ENCODE results near the gene SERTAD2. TPM values are rescaled to one million over a fixed set of nuclear protein-coding genes. Genes with fewer than 3 reads are reported as not detected.

The SERTAD2 gene
- total and polyA plus RNA-seq, 2 donors (not counting 3 experiments of a cell fraction or from before 2014, with no cell fraction given): 5.5 to 11.2 TPM

DNA sequence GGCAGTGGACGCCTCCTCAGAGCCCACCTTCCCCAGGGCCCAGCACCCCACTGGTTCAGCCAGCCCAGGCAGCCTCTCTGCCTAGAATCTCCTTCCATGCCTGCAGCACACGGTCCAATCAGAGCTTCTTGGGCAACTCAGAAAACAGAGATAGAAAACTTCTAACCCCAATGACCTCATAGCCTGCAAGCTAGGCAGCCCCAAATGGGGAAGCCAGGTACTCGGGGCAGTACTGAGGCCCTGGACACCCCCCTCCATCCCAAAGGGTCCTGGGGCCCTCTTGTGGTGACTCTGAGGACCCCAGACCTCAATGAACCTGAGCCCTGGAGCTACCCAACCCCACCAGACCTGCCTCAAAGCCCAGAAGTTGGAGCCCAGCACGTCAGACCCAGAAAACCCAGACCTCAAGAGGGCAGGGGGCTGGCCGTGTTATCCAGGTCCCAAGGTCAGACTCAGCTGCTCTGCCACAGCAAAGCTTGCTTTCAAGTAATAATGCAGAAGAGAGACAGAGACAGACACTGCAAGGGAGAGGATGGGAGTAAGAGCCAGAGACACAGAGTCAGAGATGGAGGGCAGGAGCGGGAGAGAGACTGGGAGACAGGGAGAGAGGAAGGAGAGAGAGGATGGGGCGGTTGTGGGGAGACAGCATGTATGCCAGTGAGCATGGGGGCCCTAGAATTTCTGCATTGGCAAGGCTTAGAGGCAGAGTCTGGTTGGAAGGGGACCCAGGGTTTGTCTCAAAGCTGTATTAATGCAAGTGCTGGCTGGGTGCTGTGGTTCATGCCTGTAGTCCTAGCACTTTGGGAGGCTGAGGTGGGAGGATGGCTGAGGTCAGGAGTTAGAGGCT lies 28.2 kb downstream of the SERTAD2 start:
- H3K9me1 ChIP-seq (replicated peaks; ENCODE audit: control insufficient read depth, extremely low read depth, insufficient read depth, low read length): no peaks in the 10 kb centered on the region
- no peak overlapping the region for H2AFZ ChIP-seq (ENCODE audit: low read depth, low read length)
- no peak for DNase-seq (ENCODE audit: low read depth, low spot score)
- H3K9ac ChIP-seq (replicated peaks; ENCODE audit: extremely low read depth, insufficient read depth, low read length): no peak overlapping the region
- no peaks in the 10 kb centered on the region for H3K27me3 ChIP-seq (ENCODE audit: control insufficient read depth in 2 of 2, insufficient read depth in 2 of 2, low read length in 2 of 2)
- H3K4me3 ChIP-seq (replicated peaks in 1 of 3; ENCODE audit: insufficient read depth in 1 of 3, low read depth in 1 of 3, low read length in 3 of 3): no peak overlapping the region
- no peaks in the 10 kb centered on the region for H3K9me3 ChIP-seq (replicated peaks; ENCODE audit: control insufficient read depth, insufficient read depth, low read length)
- no peak for TF ChIP-seq FOS (IDR thresholded peaks at IDR 0.05; ENCODE audit: borderline replicate concordance, insufficient read depth, low read length)
- no peak for TF ChIP-seq JUN (IDR thresholded peaks at IDR 0.05; ENCODE audit: borderline replicate concordance, insufficient read depth, insufficient read length, low read depth)
- TF ChIP-seq, protein P1, sequence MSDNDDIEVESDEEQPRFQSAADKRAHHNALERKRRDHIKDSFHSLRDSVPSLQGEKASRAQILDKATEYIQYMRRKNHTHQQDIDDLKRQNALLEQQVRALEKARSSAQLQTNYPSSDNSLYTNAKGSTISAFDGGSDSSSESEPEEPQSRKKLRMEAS (IDR thresholded peaks at IDR 0.05; ENCODE audit: insufficient read depth, insufficient read length): no peak
- TF ChIP-seq POLR2A (IDR thresholded peaks at IDR 0.05; ENCODE audit: low read depth, low read length): no peak
- no peak for TF ChIP-seq EZH2 (IDR thresholded peaks at IDR 0.05; ENCODE audit: borderline replicate concordance, low read depth, low read length, severe bottlenecking)
- no peak for TF ChIP-seq GATA2 (IDR thresholded peaks at IDR 0.05; ENCODE audit: insufficient read depth, insufficient read length, low read depth, low read length)
- BruUV-seq (replicated peaks): no TSS peak
- H3K4me2 ChIP-seq (ENCODE audit: insufficient read depth, low read length): no peak overlapping the region
- POLR2A ChIA-PET: no interaction called here
- dilution Hi-C loops (cut with MboI; ENCODE audit: extremely low pct_ligation_motif_present, low sequenced_read_pairs) (no loop called here), intact Hi-C loops (cut with micrococcal nuclease) (no loop called here)
- H3K36me3 ChIP-seq (ENCODE audit: control insufficient read depth in 2 of 2, extremely low read depth in 1 of 2, insufficient read depth in 2 of 2, low read length in 2 of 2): no peaks in the 10 kb centered on the region
- no peak overlapping the region for H3K27ac ChIP-seq (ENCODE audit: insufficient read depth, low read depth, low read length)
- H3K79me2 ChIP-seq (ENCODE audit: control insufficient read depth, insufficient read depth, low read length): no peaks in the 10 kb centered on the region
- no peaks in the 10 kb centered on the region for H4K20me1 ChIP-seq (replicated peaks; ENCODE audit: control insufficient read depth, extremely low read depth, insufficient read depth, low read length)
- no peak for FAIRE-seq
- no peaks in the 10 kb centered on the region for H3K4me1 ChIP-seq (ENCODE audit: control insufficient read depth, extremely low read depth, insufficient read depth, low read length)
- CTCF ChIA-PET: interaction anchor here (1.1 to 2.5 kb wide), 5 partner anchors 10 to 102 kb away, joined by 3 to 7 read pairs (median 4); partner anchors contain the start of gene AFTPH

DNA sequence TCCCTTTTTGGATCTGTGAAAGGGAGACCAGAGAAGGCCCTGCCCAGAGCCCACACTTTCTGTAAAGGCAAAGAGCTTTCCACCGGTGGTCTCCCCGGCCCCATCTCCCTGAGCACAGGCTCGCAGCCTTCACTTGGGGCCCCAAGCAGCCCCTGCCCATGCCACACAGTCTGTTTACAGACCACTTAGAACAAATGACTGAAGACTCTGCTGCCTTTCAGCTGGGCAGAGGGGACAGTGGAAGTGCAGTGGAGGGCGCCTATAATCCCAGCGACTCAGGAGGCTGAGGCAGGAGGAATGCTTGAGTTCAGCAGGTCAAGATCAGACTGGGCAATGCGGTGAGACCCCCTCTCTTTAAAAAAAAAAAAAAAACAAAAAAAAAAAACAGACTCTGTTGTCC lies 28.9 kb downstream of the SERTAD2 start:
- TF ChIP-seq JUN (IDR thresholded peaks at IDR 0.05; ENCODE audit: borderline replicate concordance, insufficient read depth, insufficient read length, low read depth): no peak
- no peak for TF ChIP-seq CTCF (IDR thresholded peaks at IDR 0.05; ENCODE audit: extremely low read depth in 1 of 2, insufficient read depth in 1 of 2, low read depth in 1 of 2, low read length in 2 of 2)
- no peak for TF ChIP-seq GATA2 (IDR thresholded peaks at IDR 0.05; ENCODE audit: insufficient read depth, insufficient read length, low read depth, low read length)
- no peak for TF ChIP-seq POLR2A (IDR thresholded peaks at IDR 0.05; ENCODE audit: low read depth, low read length)
- TF ChIP-seq, protein P1 (IDR thresholded peaks at IDR 0.05; ENCODE audit: insufficient read depth, insufficient read length): no peak
- no peak for TF ChIP-seq POLR2AphosphoS5 (IDR thresholded peaks at IDR 0.05; ENCODE audit: insufficient read depth, low read depth, low read length)
- no peak for TF ChIP-seq EZH2 (IDR thresholded peaks at IDR 0.05; ENCODE audit: borderline replicate concordance, low read depth, low read length, severe bottlenecking)
- no peak for TF ChIP-seq FOS (IDR thresholded peaks at IDR 0.05; ENCODE audit: borderline replicate concordance, insufficient read depth, low read length)
- TF ChIP-seq MYC (IDR thresholded peaks at IDR 0.05; ENCODE audit: low read depth, low read length): no peak
- DNase-seq (ENCODE audit: low read depth, low spot score) (no peak), FAIRE-seq (no peak)
- BruUV-seq (replicated peaks): no TSS peak
- Histone ChIP-seq H3K9me3 (replicated peaks; ENCODE audit: control insufficient read depth, insufficient read depth, low read length) (no peaks in the 10 kb centered on the region), H3K4me3 (replicated peaks in 1 of 3; ENCODE audit: insufficient read depth in 1 of 3, low read depth in 1 of 3, low read length in 3 of 3) (no peak overlapping the region), H3K9ac (replicated peaks; ENCODE audit: extremely low read depth, insufficient read depth, low read length) (no peak overlapping the region), H3K79me2 (ENCODE audit: control insufficient read depth, insufficient read depth, low read length) (no peaks in the 10 kb centered on the region), H3K27ac (ENCODE audit: insufficient read depth, low read depth, low read length) (no peak overlapping the region), H3K4me2 (ENCODE audit: insufficient read depth, low read length) (no peak overlapping the region), H2AFZ (ENCODE audit: low read depth, low read length) (no peak overlapping the region), H3K9me1 (replicated peaks; ENCODE audit: control insufficient read depth, extremely low read depth, insufficient read depth, low read length) (no peaks in the 10 kb centered on the region), H3K27me3 (ENCODE audit: control insufficient read depth in 2 of 2, insufficient read depth in 2 of 2, low read length in 2 of 2) (no peaks in the 10 kb centered on the region), H4K20me1 (replicated peaks; ENCODE audit: control insufficient read depth, extremely low read depth, insufficient read depth, low read length) (no peaks in the 10 kb centered on the region), H3K4me1 (ENCODE audit: control insufficient read depth, extremely low read depth, insufficient read depth, low read length) (no peaks in the 10 kb centered on the region), H3K36me3 (ENCODE audit: control insufficient read depth in 2 of 2, extremely low read depth in 1 of 2, insufficient read depth in 2 of 2, low read length in 2 of 2) (no peaks in the 10 kb centered on the region)
- ChIA-PET POLR2A (no interaction called here), CTCF (interaction anchor here (1.1 to 2.5 kb wide), 4 partner anchors 9 to 101 kb away, joined by 3 to 7 read pairs (median 4); partner anchors contain the start of gene AFTPH)
- intact Hi-C loops (cut with micrococcal nuclease) (no loop called here), dilution Hi-C loops (cut with MboI; ENCODE audit: extremely low pct_ligation_motif_present, low sequenced_read_pairs) (no loop called here)

All from endothelial cell of umbilical vein (primary cell).